GM19043 (cell line): Measurements from ENCODE around the gene PSMC3.

Experiments
- ATAC-seq: cut with Tn5 transposase; IDR thresholded peaks from one replicate; pipeline ENCODE4 v1.9.1; 2021; ENCODE audit warnings: low read depth; ENCODE audit not compliant: unreplicated experiment

PSMC3 gene

DNA sequence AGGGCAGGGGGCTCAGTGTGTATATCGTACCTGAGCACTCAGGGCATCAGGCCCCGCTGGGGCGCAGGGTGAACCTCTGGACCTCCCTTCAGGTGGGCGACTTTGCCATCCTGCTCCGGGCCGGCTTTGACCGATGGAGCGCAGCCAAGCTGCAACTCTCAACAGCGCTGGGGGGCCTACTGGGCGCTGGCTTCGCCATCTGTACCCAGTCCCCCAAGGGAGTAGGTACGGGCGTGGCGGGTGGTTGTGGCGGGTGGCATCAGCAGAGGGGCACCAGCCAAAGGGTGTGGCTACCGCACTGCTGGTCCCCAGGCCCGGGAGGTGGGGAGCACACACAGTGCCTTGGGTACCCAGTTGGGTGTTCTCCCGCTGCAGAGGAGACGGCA is 11.6 kb downstream of the PSMC3 start:
- ATAC-seq, result no peak

GRCh38 chr11:47413908-47414684 is 12.1 kb downstream of the PSMC3 start:
- no peak for ATAC-seq

- no peak for ATAC-seq
These were observed 12.9 kb downstream of the PSMC3 start for GRCh38 chr11:47413351-47413750.

- no peak for ATAC-seq
These were observed 14.1 kb downstream of the PSMC3 start for GRCh38 chr11:47411884-47412746.

DNA sequence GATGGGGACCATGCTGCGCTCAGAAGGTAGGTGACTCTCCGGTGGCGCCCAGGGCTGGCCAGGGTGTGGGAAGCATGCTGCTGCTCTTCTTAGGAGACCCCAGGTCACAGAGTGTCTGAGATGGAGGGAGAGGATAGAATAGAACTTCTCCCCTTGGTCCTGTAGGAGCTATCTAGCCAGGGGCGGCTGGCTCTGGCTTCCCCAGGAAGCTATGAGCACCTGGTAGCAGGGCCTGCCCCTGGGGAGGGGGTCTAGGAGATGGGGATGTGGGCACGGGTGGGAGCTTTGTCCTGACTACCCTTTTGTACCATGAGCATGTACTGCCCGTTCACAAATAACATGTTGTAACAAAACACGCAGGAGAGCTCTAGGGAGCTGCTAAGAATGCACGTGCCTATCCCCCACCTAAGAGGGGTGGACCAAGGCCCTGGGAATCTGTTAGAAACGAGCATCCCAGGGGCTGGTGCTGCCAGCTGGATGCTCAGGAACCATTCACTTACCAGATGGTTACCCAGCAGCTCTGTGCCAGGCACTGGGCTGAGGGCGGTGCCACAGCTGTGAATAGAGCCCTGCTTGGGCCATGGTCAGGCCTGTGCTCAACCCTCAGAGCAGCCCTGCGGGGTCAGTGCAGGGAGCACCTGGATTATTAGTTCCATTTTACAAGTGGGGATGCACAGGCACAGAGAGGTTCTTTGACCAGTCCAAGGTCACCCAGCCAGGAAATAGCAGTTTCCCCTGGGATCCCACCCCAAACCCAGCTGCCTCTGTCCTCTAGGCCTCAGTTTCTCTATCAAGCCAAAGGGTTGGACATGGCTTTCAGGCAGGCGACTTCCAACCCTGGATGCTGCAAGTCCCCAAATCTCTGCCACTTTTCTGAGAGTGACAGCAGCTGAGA is 15.6 kb downstream of the PSMC3 start:
- no peak for ATAC-seq

GRCh38 chr11:47409440-47410369 is 16.5 kb downstream of the PSMC3 start:
- no peak for ATAC-seq

- ATAC-seq, result peak; percentile 6
These were observed 17.4 kb downstream of the PSMC3 start for GRCh38 chr11:47408598-47409439.

DNA sequence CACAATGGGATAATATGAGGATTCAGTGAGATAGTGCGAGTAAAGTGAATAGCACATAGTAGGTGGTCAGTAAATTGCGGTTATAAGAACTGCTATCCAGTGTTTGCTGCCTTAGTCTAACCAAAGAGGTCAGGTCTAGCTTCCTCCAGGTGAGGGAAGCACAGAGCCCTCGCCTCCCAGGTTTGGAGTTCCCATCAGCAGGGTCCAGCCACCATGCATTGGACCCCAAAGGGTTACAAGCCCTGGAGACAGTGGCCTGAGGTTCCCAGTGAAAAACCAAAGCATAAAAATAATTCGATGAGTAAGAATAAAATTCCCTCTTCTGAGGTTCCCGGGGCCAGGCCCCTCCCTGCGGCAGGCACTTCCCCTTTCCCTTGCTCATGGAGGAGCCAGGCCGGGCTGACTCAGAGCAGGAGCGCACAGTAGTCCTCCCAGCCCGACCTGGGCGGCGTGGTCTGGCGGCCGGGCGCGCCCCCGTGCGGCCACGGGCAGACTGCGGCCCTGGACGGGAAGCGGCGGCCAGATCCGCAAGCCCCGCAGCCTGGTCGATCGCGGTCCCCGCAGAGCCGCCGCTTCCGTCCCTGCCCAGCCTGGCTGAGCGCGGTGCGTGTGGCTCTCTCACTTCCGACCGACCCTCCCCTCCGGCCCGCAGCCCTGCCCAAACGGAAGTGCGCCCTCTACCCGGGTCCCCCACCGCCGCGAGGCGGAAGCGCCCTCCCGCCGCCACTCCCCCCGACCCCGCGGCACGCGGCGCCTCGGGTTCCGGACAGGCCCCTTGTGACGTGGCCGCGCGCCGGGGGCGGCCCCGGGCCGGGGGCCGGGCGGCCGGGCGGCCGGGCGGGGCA is 18.3 kb downstream of the PSMC3 start, which contains the start of gene SLC39A13:
Gene SLC39A13, plus strand, starts transcription at position 845 of the 845 bp plus-strand sequence. CDS start 1,505 bp downstream, outside the sequence.
- ATAC-seq, result peak; percentile 81

DNA sequence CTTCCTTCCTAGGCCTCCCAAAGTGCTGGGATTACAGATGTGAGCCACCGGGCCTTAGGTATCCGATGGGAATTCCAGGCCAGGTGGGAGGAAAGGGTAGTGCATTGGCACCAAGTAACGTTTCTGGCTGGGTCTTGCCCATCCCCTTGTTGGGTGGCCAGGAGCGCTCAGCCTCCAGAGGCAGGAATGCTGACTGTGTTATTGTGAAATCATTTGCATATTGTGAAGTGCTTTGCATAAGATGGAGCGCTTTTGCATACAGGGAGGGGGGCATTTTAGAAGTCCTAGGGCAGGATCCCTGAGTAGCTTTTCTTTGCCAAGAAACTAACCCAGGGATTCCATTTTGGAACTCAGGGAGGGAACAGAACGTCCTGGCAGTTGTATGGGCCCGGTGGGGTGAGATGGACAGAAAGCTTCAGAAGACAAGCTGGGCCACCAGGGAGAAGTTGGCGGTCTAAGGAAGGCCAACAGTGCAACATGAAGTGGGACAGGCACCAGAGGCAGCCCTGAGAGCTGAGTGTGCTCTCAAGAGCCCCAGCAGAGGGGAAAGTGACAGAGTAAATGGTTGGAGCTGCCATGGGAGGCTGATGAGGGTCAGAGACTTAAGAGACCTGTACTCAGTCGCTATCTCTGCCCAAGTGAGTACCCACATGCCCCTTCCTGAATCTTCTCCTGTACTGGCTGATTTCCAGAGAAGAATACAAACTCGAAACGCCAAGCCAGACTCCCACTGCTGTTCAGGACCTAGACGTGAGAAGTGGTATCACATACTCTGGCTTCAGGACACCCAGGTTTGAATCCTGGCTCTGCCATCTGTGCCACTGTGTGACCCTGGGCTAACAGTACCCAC is 19.1 kb downstream of the PSMC3 start:
- ATAC-seq, result no peak

DNA sequence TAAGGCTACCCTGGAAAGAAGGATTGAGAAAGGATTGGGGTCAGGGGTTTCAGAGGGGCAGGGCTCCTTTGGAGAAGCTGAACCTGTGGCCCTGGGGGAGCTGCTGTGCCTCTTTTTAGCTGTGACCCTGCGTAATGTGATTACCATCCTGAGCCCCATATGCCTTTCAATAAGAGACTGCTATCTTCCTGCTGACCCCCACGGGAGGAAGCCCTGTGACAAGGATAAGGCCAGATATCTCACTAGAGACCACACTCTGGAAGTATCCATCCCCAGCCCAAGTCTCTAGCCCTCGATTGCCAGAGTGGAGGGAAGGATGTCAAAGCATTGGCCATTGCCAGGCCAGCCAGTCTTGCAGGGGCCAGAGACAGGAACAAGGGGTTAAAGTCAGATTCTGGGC is 22.7 kb downstream of the PSMC3 start:
- ATAC-seq, result no peak

GRCh38 chr11:47403135-47403534 is 23.1 kb downstream of the PSMC3 start:
- no peak for ATAC-seq

- ATAC-seq, result peak; percentile 77
These were observed 25.4 kb downstream of the PSMC3 start for GRCh38 chr11:47400768-47401279.

DNA sequence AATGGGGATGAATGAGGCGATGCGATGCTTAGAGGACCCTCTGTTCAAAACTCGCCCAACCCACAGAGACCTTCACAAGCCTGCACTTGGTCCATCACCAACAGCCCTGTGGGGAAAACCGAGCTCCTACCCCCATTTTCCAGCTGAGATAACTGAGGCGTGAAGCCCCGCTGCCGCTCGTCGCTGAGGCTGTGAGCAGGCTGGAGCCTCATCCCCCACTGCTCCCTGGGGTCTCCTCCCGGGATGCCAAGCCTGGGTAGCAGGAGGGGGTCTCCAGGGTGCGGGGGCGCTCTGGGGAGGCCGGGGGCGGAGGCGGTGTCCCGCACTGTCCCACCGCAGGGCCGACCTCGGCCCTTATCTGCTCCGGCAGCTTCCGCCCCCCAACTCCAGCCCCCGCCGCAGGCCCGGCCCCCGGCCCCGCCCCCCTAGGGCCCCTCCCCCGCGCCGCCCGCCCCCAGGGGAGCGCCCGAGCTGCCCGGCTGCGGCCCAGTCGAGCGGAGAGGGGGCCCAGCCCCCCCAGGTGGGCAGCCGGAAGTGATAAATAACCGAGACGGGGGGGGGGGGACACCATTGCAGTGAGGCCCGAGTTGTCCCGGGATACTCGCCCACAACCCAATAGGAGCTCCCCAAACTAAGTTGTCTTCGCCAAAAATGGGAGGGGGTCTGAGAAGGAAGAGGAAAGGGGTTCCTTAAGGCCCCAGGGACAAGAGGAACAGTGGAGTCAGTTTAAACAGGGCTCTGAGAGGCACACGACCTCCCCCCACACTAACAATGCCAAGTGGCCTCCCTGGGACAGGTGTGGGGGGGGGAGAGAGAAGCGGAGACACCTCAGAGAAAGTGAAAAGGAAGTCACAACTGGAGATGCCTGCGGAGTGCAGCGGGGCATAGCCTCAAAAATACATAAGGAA is 26.1 kb downstream of the PSMC3 start:
- peak; percentile 39 for ATAC-seq

- ATAC-seq, result no peak
These were observed 27.7 kb downstream of the PSMC3 start for GRCh38 chr11:47398551-47398950.

GRCh38 chr11:47398011-47398410 is 28.2 kb downstream of the PSMC3 start:
- ATAC-seq, result no peak

DNA sequence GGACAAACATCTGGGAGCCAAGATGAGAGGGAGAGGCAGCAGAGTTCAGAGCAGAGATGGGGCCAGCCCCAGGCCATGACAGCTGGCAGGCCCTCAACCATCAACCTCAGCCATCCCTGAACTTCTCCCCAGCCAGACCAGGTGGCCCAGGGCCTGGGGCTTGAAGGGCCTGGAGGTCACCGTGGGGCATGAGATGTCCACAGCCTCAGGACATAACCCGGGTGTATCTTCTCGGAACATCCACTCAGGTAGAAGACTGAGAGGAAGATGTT is 30.3 kb downstream of the PSMC3 start:
- ATAC-seq, result no peak
